IPS DF 4.7 (cell line): ENCODE results near the gene HGFAC.

Experiments used
- DNase-seq: peaks from one replicate; pipeline ENCODE4 v3.0.0-alpha.2; 2013; ENCODE audit warnings: low spot score; ENCODE audit errors: extremely low read depth

HGFAC gene

DNA sequence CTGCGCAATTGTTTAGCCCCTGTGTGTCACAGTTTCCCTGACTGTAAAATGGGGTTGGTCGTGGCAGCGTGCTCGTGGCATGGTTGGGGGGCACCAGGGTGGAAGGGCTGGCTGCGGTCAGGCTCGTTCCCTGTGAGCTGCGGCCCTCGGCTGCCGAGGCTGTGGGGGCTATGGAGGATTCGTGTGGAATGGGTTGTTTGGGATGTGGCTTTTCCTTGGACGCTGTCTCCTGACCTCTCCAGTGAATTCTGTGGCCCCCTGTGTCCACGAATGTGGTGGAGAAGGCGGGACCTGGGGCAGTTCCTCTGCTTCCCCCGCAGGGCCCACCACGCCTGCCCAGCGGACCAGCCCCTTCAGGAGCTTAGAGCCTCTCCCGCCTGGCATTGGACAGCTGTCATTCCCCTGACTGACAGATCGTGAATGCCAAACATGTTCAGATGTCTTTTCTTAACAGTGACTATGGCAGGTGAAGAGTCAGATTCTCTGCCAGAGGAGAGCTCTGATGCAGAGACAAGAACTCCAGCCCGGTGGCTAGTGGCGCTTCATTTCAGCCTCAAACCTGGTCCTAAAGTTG is 17.2 kb upstream of the HGFAC start:
- no peak for DNase-seq

DNA sequence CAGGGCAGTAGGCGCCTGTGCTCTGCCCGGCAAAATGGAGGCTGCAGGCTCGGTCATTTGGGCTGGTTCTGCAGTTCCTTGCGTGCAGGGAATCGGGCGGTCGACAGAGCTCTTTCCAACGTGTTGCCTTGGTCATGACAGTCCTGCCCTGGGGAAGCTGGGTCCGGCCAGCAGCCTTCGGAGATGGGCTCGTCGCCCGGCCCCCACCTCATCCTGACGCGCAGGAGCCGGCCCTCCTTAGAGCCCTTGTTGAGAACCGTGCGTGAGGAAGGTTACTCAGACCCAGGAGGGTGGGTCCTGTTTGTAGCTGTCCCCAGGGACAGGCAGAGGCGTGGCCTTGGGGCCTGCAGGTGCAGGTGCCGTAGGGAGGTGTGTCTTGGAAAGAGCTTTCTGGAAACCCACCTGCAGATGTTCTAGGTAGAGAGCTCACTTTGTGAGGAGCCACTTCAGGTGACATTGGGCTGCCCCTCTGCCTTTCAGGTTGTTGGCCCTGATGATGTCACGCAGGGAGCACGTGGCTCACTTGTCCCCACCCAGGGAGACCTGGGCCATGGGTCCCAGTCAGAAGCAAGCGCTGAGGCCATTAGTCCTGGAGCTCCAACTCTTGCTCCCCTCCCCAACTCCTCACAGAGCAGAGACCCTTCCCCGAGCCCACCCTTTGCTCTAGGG is 15.2 kb upstream of the HGFAC start:
- no peak for DNase-seq

DNA sequence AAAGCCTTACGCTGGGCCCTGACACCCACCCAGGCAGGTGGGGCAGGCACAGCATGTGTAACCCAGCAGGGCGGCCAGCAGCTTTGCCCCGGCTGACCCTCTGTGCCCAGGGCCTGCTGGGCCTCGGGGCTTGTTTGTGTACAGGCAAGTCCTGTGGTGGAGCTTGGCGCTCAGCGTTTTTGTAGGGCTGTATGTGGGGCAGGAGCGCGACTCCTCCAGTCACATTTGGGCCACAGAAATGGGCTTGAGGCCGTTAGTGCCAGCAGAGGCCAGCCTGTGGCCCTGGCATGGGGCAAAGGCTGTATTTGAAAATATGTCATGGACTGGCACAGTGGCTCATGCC is 14.7 kb upstream of the HGFAC start:
- DNase-seq, result no peak

DNA sequence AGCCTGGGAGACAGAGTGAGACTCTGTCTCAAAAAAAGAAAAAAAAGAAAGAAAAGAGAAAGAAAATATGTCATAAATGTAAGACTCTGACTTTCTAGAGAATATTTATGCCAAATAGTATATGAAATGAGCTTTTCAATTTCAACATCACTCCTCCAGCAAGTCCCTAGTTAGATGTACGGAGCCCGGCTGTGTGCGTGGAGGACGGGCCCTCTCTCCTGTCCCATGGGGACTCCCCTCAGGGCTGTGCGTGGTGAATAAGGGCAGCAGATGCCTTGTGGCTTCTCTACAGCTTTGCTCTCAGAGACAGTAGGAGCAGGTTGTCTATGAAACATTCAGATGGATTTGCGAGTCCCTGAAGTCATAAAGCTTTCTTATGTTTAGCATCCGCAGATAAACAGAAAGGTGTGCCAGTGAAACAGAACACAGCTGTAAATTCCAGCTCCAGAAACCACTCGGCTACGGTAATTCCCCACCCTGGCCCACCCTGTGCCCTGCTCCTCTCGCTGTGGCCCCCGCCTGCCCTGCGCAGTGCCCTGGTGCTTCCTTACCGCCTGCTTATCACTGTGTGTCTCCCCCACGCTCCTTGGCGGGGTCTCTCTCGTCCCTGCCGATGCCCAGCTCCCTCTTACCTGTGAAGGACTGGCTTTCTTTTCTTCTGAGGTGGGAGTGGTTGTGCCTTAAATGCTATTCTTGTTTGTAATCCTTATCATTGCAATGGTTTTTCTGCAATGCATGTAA is 13.9 kb upstream of the HGFAC start:
- DNase-seq, result no peak

DNA sequence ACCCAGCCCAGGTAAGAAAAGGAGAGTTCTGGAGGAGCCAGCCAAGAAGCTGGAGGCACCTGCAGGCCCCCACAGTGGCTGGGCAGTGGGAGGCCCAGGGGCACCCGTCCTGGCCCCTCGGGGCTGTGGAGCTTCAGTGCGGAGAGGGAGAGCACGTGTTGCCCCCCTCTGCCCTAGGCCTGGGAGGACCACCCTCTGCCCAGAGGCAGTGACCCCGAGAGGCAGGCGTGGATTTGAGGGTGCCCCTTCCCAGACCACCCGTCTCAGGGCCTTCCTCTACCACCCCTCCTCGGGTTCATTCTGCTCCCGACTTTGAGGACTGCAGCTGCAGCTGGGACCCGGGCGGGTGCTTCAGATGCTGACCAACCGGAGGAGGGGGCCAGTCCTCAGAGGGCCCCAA is 12.1 kb upstream of the HGFAC start:
- DNase-seq, result no peak

DNA sequence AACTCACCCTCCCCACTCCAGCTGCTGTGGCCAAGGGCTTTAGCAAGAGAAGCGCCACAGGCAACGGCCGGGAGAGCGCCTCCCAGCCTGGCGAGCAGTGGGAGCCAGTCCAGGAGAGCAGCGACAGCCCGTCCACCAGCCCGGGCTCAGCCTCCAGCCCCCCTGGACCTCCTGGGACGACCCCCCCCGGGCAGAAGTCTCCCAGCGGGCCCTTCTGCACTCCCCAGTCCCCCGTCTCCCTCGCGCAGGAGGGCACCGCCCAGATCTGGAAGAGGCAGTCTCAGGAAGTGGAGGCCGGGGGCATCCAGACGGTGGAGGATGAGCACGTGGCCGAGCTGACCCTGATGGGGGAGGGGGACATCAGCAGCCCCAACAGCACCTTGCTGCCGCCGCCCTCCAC is 11.2 kb upstream of the HGFAC start:
- DNase-seq, result no peak

DNA sequence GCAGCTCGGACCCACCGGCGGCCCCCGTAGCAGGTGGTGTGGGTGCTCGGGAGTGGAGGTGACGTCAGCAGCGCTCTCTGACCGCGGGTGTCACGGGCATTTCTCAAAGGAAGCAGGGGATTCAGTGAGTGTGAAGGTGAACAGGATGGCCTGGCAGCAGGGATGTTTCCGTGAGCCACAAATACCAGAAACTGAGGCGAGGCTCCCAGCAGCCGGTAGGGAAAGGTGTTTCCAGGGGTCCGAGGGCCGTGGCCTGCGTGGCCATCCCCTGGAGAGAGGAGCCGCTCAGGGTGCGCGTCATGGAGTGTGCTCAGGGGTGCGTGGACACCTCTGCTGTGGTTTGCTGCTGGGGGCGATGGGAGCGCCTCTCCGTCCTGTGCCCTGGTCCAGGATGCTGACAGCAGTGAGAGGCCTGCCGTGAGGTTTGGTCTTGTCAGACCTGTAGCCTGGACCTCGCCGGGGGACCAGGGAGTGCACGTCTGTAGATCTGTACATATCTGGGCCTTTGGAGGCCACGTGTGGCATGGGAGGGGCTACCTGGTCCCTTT is 10.2 kb upstream of the HGFAC start:
- DNase-seq, result no peak

DNA sequence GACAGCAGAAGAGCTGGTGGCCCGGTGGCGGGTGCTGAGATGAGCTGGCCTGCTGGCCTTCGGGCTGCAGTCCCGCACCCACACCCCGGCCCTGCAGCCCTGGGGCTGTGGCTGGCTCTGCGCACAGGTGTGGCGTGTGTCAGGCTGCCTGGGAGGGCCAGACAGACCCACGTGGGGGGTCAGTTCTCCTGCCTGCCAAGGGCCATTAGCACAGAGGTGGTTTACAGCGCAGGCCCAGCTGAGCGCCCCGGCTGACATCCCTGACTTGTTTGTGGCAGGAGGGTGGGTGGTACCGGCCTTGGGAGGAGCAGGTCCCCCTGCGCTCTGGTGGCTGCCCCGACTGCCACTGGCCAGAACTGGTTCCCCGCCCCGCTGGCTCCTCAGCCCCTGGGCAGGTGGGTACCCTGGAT is 9.4 kb upstream of the HGFAC start:
- DNase-seq, result no peak

DNA sequence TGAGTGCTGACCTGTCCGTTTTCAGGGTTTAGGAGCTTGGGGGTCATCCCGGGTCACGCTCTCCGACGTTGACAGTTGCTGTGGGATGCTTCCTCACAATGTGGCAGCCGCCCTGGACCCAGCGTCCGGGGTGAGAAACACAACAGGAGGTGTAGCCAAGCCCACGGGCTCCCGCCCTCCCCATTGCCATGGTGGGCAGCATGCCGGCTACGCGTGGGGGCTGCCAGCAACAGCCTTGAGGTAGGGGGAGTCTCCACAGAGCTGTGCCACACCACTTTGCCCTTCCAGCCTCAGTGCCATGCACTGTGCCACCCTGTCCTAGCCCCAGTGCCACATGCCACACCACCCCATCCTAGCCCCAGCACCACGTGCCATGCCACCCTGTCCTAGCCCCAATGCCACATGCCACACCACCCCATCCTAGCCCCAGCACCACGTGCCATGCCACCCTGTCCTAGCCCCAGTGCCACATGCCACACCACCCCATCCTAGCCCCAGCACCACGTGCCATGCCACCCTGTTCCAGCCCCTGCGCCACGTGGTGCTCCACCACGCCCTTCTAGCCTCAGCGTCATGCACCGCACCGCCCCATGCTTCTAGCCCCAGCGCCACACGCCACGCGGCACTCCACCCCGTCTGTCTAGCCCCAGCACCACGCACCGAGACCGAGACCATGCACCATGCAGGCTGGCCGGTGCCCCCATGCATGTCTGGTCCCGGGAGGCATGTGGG is 8.5 kb upstream of the HGFAC start:
- no peak for DNase-seq

DNA sequence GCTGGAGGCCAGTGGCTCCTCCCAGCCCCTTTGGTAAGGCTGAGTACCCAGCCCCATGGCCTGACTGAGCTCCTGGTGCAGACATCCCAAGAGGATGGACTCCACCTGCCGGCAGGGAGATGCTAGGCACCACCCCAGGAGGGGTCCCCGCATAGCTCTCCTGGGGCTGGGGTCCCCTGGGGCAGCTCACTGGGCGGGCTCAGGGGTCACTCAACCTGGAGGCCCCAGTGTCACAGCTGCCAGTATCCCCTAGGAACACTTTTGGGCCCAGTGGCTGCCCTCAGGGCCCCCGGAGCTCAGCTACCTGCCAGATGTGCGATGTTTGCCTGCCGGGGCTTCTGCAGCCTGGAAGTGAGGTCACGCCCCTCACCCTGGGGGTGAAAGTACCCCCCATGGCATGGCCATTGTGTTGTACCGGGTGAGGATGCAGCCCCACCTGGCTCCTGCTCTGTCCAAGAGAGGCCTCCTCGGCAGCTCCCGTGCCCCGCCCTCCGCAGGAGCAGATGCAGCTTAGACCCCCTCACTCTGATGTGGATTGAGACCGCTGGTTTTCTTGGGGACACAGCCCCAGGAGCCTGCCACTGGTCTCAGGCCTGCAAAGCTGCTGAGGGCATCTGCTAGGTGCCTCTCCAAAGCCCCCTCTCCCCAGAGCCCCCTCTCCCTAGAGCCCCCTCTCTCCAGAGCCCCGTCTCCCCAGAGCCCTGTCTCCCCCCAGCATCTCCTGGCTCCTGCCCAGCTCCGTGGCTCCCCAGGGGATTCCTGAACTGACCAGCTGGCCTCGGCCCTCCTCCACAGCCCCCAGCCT is 6.7 kb upstream of the HGFAC start:
- no peak for DNase-seq

DNA sequence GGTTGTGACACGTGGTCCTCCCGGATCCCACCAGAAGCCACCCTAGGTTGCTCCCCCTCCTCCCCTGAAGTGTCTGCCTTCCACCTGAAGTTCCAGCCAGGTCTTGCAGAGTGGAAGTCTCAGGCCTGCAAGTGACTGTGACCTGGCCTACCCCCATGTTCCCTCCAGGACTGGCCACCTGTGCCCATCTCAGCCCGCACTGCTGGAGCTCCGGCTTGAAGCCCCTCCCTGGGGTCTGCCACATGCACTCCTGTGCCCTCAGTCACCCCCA is 6.1 kb upstream of the HGFAC start:
- no peak for DNase-seq

DNA sequence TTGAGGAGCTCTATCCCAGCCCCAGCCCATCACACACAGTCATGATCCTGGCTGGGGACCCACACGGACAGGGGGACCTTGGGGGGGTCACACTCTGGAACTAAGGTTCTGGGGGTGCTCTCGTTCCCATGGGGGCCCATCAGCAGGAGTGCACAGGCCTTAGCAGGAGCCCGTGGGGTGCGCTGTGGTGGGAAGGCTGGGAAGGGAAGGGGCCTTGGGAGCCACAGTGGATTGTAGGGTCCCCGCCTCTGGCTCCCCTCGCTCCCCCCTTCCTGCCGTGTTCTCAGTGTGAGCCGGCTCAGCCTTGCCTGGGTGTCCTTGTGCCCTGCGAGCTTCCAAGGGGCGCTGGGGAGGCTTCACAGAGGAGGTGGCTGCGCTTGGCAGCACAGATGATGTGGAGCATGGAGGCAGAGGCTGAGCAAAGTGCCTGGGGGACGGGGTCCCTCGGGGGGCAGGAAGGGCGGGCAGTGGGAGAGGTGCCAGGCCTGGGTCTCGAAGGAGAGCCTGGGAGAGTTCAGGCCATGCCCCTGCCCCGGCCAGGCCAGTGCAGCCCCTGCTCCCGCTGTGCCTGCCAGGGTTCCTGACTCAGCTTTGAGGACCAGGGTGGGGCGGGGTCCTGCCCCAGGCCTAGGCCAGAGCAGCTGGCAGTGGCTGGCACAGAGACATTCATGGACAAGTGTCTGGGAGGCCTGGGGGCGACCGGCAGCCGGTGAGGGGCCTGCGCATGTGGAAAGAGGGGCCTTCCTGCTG is 5.5 kb upstream of the HGFAC start:
- no peak for DNase-seq

DNA sequence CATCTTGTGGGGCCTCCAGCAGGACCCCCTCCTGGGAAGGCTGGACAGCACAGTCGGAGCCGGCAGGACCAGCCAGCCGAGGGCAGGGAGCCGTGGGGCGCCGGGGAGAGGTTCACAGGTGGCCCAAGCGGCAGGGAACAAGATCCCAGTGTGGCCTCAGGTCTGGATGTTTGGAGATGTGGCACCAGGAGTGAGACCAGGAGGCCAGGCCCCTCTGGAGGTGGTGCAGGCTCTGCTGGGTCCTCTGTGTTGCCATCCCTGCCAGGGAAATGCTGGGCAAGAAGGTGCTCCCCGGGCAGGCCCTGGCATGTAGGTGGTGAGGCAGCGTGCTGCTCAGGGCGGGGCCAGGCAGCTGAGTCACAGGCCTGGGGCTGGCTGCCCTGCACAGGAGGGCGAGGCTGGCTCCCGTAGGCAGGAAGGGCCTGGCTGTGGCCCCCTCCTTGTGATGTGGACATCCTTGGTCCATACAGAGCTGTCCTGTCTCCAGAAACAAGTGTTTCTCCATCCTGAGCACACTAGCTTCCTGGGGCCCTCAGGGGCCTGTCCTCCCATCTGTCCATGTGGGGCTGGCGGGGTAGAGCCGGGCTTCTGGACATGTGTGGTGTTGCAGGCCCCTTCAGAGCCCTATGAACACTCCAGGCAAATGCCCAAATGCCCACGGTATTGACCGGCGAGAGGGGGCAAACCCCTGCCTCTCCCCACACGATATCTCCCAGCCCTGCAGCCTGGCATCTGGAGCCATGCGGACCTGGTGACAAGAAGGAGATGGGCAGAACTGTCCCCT is 4.8 kb upstream of the HGFAC start:
- no peak for DNase-seq

DNA sequence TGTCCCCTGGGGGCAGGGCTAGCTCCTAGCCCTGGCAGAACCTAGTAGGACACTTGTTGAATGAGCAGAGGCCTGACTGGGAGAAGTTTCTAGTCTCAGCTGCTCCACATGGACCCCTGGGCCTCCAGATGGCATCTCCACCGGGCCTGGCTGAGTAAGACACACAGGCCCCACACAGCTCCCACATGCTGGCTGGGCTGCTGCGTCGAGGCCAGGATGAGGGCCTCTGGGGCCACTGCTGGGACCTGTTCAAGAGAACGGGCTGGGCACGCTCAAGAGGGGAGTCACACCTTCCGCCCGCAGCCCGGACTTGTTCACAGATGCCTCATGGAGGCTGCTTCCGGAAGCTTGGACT is 4.2 kb upstream of the HGFAC start:
- DNase-seq, result no peak

DNA sequence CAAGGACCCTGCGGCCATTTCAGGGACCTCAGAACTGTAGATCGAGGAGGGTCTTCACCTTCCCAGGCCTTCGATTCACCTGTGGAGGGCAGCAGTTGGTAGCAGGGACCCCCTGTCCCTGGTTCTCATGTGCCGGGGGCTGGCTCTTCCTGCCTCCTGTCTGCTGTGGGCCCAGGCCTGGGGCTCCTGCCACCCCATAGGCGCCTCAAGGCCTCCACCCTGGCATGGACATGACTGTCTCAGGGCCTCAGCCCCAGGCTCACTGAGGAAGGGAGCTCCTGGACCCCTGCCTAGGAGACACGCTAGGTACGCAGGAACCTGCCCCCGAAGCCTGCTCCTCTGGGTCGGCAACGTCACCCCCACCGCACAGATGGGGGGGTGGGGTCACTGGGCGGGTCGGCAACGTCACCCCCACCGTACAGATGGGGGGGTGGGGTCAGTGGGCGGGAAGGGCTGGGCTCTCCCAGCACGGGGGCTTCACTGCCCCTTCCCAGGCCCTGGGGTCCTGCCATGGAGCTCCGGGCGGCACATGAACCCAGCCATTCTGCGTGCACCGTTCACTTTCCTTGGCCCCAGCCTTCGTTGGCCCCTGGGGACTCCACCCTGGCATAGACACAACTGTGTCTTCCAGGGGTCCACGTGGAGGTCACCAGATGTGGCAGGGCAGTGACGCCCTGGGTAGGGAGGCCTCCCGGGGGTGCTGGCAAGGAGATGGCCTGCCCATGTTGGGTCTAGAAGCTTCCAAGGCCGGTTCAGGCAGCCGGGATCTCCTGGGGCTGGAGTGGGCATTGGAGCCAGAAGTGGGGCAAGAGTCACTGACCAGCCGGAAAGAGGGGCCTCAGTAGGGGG is 3.5 kb upstream of the HGFAC start:
- DNase-seq, result no peak

DNA sequence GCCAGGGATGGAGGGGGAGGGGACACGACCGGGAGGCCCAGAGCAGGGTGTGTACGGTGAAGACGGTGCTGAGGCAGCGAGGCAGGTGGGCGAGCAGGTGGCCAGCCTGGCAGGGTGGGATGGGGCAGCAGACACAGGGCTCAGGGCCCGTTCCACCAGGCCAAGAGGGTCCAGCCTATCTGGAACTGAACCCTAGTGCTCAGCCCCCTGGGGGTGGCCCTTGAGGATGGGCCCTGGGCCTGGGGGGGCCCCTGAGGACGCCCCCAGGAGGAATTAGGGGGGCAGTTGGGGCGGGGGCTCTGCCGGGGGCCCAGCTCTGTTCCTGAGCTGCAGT is 3.0 kb upstream of the HGFAC start:
- DNase-seq, result no peak

DNA sequence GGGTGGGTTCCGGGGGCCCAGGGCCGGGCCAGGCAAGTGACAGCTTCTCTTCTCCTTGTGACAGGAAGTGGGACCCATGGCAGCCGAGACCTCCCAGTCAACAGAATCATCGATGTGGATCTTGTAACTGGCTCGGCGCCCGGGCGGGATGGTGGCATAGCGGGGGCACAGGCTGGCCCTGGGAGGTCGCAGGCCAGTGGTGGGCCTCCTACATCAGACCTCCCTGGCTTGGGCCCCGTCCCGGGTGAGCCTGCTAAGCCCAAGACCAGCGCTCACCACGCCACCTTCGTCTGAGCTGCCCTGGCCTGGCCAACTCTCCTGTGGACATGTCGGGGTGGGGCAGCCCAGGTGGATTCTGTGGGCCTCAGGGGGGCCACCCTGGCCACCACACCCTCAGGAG is 2.4 kb upstream of the HGFAC start:
- no peak for DNase-seq

DNA sequence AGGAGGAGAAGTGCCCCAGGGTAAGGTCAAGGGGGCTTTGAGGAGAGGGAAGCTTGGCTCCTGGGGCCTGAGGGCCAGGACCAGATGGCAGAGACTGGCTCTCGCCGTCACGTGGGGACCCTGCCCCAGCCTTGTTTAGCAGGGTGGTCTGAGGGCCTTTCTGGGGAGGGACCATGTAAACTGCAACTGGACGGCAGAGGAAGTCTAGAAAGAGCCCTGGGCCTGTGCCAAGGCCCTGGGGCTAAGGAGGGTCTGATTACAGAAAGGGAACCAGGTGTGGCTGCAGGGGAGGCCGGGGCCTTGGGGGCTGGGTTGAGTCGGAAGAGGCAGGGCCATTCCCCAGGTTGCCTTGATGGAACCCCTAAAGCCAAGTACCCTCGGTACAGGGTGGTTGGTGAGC is 1.8 kb upstream of the HGFAC start:
- no peak for DNase-seq

DNA sequence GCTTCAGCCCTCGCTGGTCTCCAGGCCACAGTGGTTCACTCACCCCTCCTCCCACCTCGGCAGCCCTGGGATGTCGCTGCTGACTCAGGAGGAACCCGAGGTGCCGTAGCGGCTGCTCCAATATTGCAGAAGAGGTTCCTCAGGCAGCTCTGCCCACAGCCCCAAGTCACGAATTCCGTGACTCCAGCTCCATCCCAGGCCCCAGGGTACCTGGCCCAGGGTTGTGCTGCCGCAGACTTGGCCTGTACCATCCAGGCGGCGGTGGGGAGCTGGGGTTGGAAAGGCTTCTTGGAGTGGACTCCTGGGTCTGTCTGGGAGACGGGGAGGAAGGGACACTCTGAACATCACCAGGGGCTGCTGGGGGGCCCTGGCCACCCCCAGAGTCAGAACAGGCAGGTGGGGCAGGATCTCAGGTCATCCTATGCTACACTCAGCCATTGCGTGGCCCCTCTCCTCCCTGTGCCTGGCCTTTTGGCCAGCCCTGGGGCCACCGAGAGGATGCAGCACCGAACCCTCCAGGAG is 728 bp upstream of the HGFAC start:
- no peak for DNase-seq
